ENCODE data around the gene IFNL3.

GRCh38 chr19:39247701-39248664, 3.2 kb upstream of the IFNL3 start:
- TF ChIP-seq, protein P1, sequence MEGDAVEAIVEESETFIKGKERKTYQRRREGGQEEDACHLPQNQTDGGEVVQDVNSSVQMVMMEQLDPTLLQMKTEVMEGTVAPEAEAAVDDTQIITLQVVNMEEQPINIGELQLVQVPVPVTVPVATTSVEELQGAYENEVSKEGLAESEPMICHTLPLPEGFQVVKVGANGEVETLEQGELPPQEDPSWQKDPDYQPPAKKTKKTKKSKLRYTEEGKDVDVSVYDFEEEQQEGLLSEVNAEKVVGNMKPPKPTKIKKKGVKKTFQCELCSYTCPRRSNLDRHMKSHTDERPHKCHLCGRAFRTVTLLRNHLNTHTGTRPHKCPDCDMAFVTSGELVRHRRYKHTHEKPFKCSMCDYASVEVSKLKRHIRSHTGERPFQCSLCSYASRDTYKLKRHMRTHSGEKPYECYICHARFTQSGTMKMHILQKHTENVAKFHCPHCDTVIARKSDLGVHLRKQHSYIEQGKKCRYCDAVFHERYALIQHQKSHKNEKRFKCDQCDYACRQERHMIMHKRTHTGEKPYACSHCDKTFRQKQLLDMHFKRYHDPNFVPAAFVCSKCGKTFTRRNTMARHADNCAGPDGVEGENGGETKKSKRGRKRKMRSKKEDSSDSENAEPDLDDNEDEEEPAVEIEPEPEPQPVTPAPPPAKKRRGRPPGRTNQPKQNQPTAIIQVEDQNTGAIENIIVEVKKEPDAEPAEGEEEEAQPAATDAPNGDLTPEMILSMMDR (IDR thresholded peaks at IDR 0.05 in 8 of 11, conservative IDR thresholded peaks at IDR 0.05 in 3 of 11) = no peak
- no peak for TF ChIP-seq POLR2AphosphoS5 (IDR thresholded peaks at IDR 0.05)
- no peak for TF ChIP-seq POLR2A (IDR thresholded peaks at IDR 0.05)
